Parathyroid adenoma (tissue), 2 donors: ENCODE results near the gene POU6F2.

ENCODE experiments used
- H2AFZ ChIP-seq: fragments of 300-600 bp; sonication (generic); one replicate; pipeline ENCODE4 v1.7.0; 2017; ENCODE audit warnings: antibody characterized with exemption, mild to moderate bottlenecking
- H3K27ac ChIP-seq: fragments of 300-600 bp; sonication (generic); one replicate; pipeline ENCODE4 v1.7.0; 2017
- H3K27me3 ChIP-seq: fragments of 300-600 bp; sonication (generic); one replicate; pipeline ENCODE4 v1.7.0; 2017; ENCODE audit warnings: low read length; ENCODE audit not compliant: control insufficient read depth, insufficient read depth
- H3K36me3 ChIP-seq: fragments of 300-600 bp; sonication (generic); one replicate; pipeline ENCODE4 v1.7.0; 2017; ENCODE audit warnings: low read length; ENCODE audit not compliant: control insufficient read depth, insufficient read depth
- H3K4me1 ChIP-seq: fragments of 300-600 bp; sonication (generic); one replicate; pipeline ENCODE4 v1.7.0; 2017; ENCODE audit warnings: control low read depth
- H3K4me2 ChIP-seq: fragments of 300-600 bp; sonication (generic); one replicate; pipeline ENCODE4 v1.7.0; 2017; ENCODE audit warnings: low read length
- H3K4me3 ChIP-seq: fragments of 300-600 bp; sonication (generic); one replicate; pipeline ENCODE4 v1.7.0; 2017; ENCODE audit warnings: low read depth, low read length
- H3K79me2 ChIP-seq: fragments of 300-600 bp; sonication (generic); one replicate; pipeline ENCODE4 v1.7.0; 2017; ENCODE audit warnings: control low read depth
- H3K9ac ChIP-seq: fragments of 300-600 bp; sonication (generic); one replicate; pipeline ENCODE4 v1.7.0; 2017; ENCODE audit warnings: mild to moderate bottlenecking
- H3K9me3 ChIP-seq: fragments of 300-600 bp; sonication (generic); one replicate; pipeline ENCODE4 v1.7.0; 2017; ENCODE audit warnings: low read length; ENCODE audit not compliant: control insufficient read depth
- CTCF ChIP-seq: fragments of 300-600 bp; sonication (generic); IDR thresholded peaks from one replicate; pipeline ENCODE4 v1.7.0; 2017; ENCODE audit warnings: antibody characterized with exemption, mild to moderate bottlenecking
- donor health status: primary hyperparathyroidism.

POU6F2 gene

GRCh38 chr7:39265641-39266591 lies 288.2 kb downstream of the POU6F2 start:
- H3K4me3 ChIP-seq: no peak overlapping the region
- H3K79me2 ChIP-seq: no peaks in the 10 kb centered on the region
- no peaks in the 10 kb centered on the region for H3K27me3 ChIP-seq
- no peak for TF ChIP-seq CTCF
- H3K4me2 ChIP-seq: no peak overlapping the region
- no peak overlapping the region for H2AFZ ChIP-seq
- H3K4me1 ChIP-seq: no peaks in the 10 kb centered on the region
- H3K9me3 ChIP-seq: no peaks in the 10 kb centered on the region
- no peak overlapping the region for H3K9ac ChIP-seq
- no peaks in the 10 kb centered on the region for H3K36me3 ChIP-seq
- no peak overlapping the region for H3K27ac ChIP-seq

- Histone ChIP-seq H3K4me3 (no peak overlapping the region), H3K9me3 (no peaks in the 10 kb centered on the region), H3K9ac (no peak overlapping the region), H3K4me1 (no peaks in the 10 kb centered on the region), H3K4me2 (no peak overlapping the region), H3K79me2 (no peaks in the 10 kb centered on the region), H3K27me3 (no peaks in the 10 kb centered on the region), H2AFZ (no peak overlapping the region), H3K36me3 (no peaks in the 10 kb centered on the region), H3K27ac (no peak overlapping the region)
- no peak for TF ChIP-seq CTCF
Measured at GRCh38 chr7:39269034-39269433, 291.3 kb downstream of the POU6F2 start.

DNA sequence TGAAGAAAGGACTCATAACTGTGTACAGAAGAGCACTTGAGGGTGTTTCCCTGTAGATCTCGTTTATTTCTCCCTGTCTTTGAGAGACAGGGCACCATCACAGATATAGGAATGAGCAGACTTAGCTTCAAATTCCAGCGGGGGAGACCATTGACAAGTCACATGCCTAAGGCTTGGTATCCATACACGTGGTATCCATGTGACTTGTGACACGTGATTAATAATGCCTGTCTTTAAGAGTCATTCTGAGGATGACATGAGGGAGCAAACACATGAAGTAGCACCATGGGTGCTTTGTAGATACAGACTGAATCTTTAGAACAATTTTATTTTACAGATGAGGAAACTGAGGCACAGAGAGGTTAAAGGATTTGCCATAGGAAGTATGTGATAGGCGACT lies 292.3 kb downstream of the POU6F2 start:
- no peaks in the 10 kb centered on the region for H3K27me3 ChIP-seq
- no peak overlapping the region for H3K4me3 ChIP-seq
- no peaks in the 10 kb centered on the region for H3K36me3 ChIP-seq
- no peak overlapping the region for H3K4me2 ChIP-seq
- TF ChIP-seq CTCF: no peak
- H2AFZ ChIP-seq: no peak overlapping the region
- H3K9me3 ChIP-seq: no peaks in the 10 kb centered on the region
- H3K27ac ChIP-seq: no peak overlapping the region
- no peaks in the 10 kb centered on the region for H3K4me1 ChIP-seq
- H3K79me2 ChIP-seq: no peaks in the 10 kb centered on the region
- no peak overlapping the region for H3K9ac ChIP-seq

DNA sequence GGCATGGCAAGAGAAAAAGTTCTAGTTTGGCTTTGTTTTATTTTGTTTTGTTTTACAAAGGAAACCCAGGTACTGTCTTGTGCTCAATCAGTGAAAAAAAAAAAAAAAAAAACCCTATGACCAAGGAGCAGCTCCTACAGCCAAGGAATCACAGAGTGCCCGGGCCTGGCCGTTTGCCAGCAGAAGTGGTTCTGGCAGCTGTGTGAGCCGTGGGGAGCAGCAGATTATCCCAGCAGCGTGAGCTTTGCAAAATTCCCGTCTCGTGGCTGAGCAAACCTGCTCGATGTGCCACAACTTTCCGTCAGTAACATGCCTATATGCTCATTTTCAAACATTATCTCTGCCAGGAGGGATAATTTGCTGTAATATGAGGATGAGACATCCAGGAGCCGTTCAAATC lies 293.7 kb downstream of the POU6F2 start:
- no peak overlapping the region for H3K9ac ChIP-seq
- H3K79me2 ChIP-seq: no peaks in the 10 kb centered on the region
- H3K9me3 ChIP-seq: no peaks in the 10 kb centered on the region
- no peak overlapping the region for H3K4me3 ChIP-seq
- H2AFZ ChIP-seq: no peak overlapping the region
- no peaks in the 10 kb centered on the region for H3K4me1 ChIP-seq
- H3K36me3 ChIP-seq: no peaks in the 10 kb centered on the region
- H3K4me2 ChIP-seq: no peak overlapping the region
- TF ChIP-seq CTCF: no peak
- H3K27me3 ChIP-seq: no peaks in the 10 kb centered on the region
- H3K27ac ChIP-seq: no peak overlapping the region

DNA sequence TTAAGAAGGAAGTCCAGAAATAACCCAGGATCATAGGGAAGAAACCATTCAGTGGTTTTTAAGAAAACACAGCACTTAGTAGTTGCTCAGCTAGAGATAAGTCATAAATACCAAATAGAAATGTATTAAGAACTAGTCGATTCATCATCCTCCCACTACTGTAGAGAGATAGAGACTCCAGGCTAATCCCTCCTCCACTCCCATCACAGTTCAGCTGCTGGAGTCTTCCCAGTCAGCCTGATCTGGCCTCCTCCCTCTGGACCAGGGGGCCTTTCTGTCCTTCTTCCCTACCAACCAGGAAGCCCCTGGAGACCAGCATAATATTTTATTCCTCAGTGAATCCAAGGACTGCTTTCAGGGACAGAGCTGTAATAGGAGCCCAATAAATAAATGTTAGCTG lies 294.4 kb downstream of the POU6F2 start:
- Histone ChIP-seq H2AFZ (no peak overlapping the region), H3K36me3 (no peaks in the 10 kb centered on the region), H3K4me1 (no peaks in the 10 kb centered on the region), H3K9me3 (no peaks in the 10 kb centered on the region), H3K4me2 (no peak overlapping the region), H3K27me3 (no peaks in the 10 kb centered on the region), H3K79me2 (no peaks in the 10 kb centered on the region), H3K9ac (no peak overlapping the region), H3K4me3 (no peak overlapping the region), H3K27ac (no peak overlapping the region)
- TF ChIP-seq CTCF: no peak
